NCI-H345 treated with DMSO at 0.1 percent for 48 hours (cell line): ENCODE data around the gene XXYLT1.
"Not testable (repeated sequence)": the region's sequence is repeated elsewhere in the genome, so short reads cannot be mapped to it uniquely, and the experiment has no call there.

Experiments used
- DNase-seq: peaks from one replicate; lab custom pipeline; 2025; ENCODE audit not compliant: unreplicated experiment; lab: John Stamatoyannopoulos, UW

XXYLT1 gene

GRCh38 chr3:195052939-195053338, 218.0 kb downstream of the XXYLT1 start:
- DNase-seq, result no peak

DNA sequence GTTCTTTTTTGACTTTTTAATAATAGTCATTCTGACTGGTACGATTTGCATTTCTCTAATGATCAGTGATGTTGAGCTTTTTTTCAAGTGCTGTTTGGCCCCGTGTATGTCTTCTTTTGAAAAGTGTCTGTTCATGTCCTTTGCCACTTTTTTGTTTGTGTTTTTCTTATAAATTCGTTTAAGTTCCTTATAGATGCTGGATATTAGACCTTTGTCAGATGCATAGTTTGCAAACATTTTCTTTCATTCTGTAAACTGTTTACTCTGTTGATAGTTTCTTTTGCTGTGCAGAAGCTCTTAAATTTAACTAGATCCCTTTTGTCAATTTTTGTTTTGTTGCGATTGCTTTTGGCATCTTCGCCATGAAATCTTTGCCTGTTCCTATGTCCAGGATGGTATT, 220.7 kb downstream of the XXYLT1 start:
- not testable (repeated sequence) for DNase-seq

DNA sequence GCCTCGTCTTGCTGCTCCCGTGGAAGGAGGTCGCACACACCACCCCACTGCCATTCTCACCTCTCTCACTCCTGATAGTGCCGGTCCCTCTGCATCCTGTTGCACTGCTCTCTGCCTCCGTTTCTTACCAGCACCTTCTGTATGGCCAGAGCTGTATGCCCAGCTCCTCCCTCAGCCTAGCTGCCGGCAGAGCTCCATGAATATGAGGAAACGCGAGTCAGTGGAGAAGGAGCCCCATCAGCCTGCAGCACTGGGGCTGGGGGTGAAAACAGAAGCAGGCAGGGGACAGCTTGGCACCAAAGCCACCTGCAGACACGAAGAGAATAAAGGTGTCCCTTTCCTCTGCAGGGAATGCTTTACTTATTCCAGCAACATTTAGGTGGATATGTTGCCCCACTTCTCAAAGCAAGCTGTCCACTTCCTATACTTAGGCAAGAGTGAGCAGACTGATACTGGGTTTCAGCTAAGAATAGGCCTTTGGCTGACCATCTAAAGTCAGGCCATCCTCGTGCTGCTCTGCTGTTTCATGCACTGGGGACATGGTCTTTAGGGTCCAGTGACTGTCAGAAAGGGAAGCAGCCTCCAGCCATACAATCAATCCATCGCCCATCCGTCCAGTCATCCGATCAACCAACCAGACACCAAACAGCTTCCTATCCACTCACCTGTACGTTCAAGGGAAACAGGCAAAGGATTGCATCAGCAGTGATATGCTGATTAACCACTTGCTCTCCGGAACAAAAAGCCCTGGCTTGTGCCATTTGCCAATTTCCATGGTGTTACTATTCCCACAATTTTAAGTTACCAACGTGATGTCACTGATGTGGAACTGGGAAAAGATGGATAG, 222.7 kb downstream of the XXYLT1 start:
- DNase-seq, result no peak

GRCh38 chr3:195047536-195047935, 223.4 kb downstream of the XXYLT1 start:
- DNase-seq, result no peak

DNA sequence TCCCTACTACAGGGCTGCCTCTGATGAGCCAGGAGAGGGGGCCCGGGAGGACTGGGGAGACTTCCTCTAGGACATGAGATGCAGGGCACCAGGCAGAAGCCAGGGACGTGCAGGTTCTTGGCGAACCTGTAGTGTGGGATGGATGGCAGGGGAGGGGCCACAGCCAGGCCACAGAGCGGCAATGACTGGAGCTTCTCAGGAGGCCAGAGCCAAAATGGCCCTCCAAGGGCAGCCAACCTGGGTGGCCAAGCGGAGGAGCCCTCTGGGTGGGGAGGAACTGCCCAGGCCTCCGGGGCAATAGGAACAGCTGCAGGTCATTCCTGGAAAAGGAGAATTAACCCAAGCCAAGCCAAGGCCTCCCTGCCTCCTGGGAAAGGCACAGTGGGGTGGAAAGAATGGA, 224.5 kb downstream of the XXYLT1 start:
- DNase-seq, result no peak

DNA sequence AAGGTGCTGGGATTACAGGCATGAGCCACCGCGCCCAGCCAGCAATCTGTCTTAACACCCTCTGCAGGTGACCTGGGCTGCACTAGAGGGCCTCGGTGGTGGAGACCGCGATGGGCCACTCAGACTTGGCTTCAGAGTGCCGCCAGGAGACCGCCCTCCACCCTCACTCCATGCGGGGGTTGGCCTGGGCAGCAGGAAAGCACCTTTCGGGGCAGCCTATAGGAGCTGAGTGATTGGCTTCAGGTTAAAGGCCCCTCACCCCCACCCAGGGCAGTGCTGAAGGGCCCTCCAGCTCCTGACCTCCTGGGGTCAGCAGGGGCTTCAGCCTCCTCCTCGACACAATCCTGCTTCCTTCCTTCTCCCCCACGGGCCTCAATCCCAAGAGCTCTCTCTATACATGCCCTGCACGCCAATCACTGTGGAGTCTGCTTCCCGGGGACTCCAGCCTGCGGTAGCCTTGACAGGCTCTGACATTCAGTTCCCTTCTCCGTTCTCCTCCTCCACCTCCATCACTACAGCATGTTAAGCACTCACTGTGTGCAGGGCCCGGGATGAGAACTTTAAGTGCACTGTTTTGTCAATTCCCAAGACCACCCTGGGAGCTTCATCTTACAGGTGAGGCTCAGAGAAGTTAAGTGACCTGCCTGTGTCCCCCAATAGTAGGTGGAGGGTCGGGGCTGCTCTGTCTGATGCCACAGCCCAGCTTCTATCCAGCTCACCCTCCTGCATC, 225.3 kb downstream of the XXYLT1 start:
- no peak for DNase-seq

DNA sequence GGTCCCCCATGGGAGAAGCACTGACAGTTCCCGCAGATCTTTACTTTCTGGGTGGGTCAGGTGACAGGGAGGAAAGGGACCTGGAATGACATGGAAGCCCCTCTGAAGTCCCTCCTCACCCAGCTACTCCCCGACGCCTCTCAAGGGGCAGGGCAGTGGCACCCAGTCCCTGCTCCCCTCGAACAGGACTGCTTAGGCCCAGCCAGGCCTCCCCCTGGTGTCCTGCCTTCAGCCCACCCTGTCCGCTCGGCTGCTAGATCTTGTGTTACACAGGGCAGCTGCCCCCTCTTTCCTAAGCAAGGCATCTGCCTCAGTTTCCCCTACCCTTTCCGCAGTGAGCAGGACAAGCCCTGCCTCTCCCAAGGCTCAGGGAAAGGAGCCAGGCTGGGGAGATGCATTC, 226.5 kb downstream of the XXYLT1 start:
- no peak for DNase-seq

DNA sequence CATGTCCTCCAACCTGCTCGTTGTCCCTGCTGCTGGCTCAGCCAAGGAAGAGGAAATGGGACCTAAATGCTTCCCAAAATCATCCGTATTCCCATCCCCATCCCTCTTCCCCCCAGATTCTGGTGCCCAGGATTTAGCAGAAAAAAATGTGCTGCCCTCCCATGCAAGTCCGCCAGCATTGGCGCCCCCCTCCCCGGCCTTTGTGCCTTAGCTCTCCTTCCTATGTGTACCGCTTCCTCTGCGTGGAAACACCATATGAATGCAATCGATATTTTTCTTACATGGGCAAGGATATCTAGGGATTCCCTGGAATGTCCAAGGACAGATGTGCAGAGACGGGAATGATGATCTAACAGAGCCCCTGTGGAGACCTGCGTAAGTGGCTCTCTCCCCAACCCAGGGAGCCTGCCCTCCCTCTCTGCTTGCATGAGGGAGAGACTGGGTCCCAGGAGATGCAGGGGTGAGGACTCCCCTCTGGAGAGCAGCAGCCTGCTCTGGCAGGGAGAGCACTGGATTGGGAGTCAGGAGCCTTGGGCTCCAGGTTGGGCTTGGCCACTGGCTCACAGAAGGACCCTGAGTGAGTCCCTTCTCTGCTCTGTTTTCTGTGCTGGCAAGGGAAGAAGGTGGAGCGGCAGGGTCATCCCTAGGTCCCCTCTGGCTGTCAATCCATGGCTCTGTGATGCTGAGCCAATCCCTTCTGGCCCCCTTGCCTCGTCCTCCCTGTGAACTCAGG, 227.2 kb downstream of the XXYLT1 start:
- DNase-seq, result no peak

DNA sequence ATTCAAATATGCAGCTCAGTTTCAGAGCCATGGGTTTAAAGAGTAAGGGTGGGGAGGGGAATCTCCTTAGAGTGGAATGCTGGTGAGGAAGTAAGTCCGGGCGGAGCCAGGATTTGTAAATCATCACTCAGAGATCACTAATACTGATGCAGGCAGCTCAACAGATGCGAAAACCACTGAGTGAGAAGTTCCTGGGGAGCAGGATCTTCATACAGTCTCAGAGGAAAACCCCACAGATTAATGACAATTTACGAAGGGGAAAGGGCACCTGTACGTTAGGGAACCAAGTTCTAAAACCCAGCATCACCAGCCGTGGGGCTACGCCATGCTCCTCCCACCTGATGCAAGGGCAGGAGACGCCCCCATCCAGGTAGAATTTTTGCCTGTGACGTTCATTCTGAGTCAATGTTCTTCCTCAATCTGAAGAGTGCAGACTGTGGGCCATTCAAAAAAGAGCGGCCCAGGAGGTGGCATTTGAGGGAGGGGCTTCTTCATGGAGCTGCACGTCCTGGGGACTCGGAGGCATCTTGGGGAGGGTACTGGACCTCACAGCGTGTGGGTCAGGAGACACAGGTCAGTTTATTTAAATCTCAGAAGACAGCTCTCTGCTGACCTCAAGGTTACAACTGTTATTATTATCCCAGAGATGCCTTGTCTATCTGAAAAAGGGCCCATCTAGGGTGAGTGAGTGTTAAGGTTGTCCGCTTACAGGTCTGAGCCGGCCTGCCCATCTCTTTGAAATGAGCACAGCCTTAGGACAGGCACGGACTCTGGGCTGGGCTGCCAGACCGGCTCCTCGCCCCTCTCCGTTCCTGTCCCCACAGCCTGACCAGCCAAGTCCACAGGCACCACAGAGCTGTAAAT, 228.0 kb downstream of the XXYLT1 start:
- DNase-seq, result no peak

DNA sequence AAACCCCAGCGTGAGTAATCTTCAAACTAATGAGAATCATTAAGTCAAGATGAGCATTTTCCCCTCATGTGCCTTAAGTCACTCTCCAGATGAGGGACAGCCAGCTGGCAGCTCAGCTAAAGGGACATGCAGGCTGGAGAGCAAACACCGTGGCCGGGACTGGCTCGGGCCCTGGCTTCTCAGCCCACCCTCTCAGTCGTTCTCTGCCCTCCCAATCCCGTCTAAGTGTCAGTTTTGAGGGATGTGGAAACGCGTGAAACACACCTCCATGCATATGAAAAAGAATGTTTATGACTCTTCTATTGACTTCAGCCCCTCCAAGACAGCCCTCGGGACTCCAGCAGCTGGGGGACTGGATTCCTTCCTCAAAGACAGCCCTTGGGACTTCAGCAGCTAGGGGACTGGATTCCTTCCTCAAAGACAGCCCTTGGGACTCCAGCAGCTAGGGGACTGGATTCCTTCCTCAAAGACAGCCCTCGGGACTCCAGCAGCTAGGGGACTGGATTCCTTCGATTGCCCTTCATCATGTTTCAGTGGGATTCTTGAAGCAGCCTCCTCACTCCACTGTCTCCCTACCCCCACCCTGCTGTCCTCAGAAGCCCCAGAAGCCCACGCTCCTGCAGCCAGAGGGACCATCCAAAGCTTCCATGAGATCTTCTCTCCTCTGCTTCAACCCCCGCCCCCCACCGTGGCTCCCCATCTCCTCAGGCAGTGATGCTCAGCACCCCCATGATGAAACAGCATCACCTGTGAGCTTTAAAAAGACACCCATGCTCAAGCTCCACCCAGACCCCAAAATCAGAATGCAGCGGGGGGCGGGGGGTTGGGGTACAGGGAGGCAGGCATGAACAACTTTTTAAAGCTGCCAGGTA, 228.9 kb downstream of the XXYLT1 start:
- DNase-seq, result no peak

- no peak for DNase-seq
These were observed 230.0 kb downstream of the XXYLT1 start for GRCh38 chr3:195040773-195041520.

GRCh38 chr3:195040094-195040493, 230.9 kb downstream of the XXYLT1 start:
- no peak for DNase-seq

DNA sequence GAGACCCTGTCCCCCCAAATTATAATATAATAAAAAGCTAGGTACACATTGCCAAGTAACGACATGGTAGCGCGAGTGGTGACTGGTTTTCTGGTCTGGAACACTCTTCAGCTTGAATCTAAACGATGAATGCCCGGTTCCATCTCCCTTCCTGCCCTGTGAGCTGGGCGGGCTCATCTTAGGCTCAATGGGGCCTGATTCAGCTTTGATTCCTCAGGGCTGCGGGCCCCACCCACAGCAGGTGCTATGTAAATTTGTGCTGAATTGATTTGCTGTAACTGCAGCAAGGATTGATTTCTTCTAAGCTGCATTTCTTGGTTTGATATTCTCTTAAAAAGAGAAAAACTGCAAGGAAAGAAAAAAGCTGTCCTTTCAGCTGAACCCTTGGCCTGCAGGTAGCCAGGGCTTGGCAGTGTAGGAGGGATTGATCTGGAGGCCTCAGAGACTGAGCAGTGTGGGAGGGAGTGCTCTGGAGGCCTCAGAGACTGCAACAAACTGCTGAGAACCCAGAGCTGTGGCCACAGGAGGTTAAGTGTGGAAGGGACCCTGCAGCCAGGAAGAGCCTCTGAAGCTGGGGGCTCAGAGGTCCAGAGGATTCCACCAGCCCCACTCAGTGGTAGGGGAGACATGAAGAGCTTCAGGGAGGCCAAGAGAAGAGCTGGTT, 231.6 kb downstream of the XXYLT1 start:
- DNase-seq, result no peak

GRCh38 chr3:195038161-195038560, 232.8 kb downstream of the XXYLT1 start:
- DNase-seq, result no peak

- DNase-seq, result not testable (repeated sequence)
These were observed 233.4 kb downstream of the XXYLT1 start for GRCh38 chr3:195037586-195037985.

DNA sequence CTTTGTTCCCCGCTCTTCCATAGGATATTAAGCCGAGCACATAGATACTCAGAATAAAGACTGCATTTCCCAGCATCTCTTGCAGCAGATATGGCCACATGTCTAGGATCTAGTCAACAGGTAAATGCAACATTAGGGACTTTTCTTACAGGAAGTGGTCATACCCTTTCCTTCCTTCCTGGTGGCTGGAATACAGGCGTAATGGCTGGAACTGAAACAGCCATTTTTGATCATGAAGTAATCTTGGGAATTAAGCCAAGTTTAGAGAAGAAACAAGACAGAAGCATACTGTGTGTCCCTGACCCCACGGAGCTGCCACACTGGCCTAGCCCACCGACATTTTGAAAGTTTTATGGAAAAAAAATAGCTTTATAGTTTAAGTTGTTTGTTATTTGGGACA, 234.0 kb downstream of the XXYLT1 start:
- no peak for DNase-seq

DNA sequence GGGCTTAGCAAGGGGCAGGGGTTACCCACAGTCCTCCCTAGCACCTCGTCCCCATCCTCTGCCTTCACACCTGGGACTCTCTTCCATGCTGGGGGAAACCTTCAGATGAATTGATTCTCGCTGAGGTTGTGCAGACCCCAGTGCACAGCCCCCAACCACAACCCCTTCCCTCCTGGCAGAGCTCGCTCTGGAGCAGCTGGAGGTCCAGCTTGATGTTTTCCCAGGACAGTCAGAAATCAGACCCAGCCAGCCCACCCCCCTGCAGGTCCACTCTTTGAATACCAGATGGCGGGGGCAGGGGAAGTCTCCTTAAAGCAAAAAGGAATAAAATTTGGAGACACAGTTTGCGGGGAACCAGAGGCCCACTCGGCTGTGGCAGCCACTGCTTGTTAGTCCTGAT, 234.4 kb downstream of the XXYLT1 start:
- DNase-seq, result no peak

- DNase-seq, result no peak
These were observed 234.8 kb downstream of the XXYLT1 start for GRCh38 chr3:195036203-195036505.
